ENCODE data around the gene LTK. TPM values are rescaled to one million over a fixed set of nuclear protein-coding genes. Genes with fewer than 3 reads are reported as not detected.

LTK gene
- total RNA-seq, 2 experiments from 2014 or later: 9.7 to 9.9 TPM

GRCh38 chr15:41489641-41490040 is 24.0 kb downstream of the LTK start:
- H3K4me1 Mint-ChIP-seq (ENCODE audit: low read depth): peaks cover 7% of the 10 kb centered on the region
- no peak overlapping the region for H3K27ac ChIP-seq (ENCODE audit: low read depth in 1 of 2, low read length in 2 of 2)
- DNase-seq: no peak
- no peak for TF ChIP-seq CTCF (IDR thresholded peaks at IDR 0.05)
- intact Hi-C loops (cut with DNase I, micrococcal nuclease): no loop called here
- H3K4me1 ChIP-seq (ENCODE audit: insufficient read depth, low read length): peaks cover 24% of the 10 kb centered on the region
- no peaks in the 10 kb centered on the region for H3K36me3 ChIP-seq (ENCODE audit: insufficient read depth, low read length)
- H3K9me3 Mint-ChIP-seq: no peaks in the 10 kb centered on the region
- ChIA-PET POLR2A (no interaction called here), CTCF (interaction anchor here (1.2 kb wide), 1 partner anchor 24 kb away, joined by 5 read pairs; no protein-coding TSS in a partner anchor)
- H3K27me3 ChIP-seq (ENCODE audit: control insufficient read depth in 1 of 2, insufficient read depth in 2 of 2, low read length in 2 of 2): peaks cover 5 to 12% of the 10 kb centered on the region in 2 experiments
- no peak overlapping the region for H3K4me3 Mint-ChIP-seq
- H3K4me3 ChIP-seq (ENCODE audit: low read length): no peak overlapping the region
- peaks cover 0 to 3% of the 10 kb centered on the region in 2 experiments for H3K9me3 ChIP-seq (ENCODE audit: control insufficient read depth in 1 of 2, insufficient read depth in 1 of 2, low read length in 2 of 2)
- H3K27ac Mint-ChIP-seq: no peak overlapping the region
- no peak for ATAC-seq (ENCODE audit: poor library complexity)
- peaks cover 25% of the 10 kb centered on the region for H3K27me3 Mint-ChIP-seq
- no peaks in the 10 kb centered on the region for H3K36me3 Mint-ChIP-seq (ENCODE audit: low read depth)

- peaks cover 19% of the 10 kb centered on the region for H3K4me1 Mint-ChIP-seq (ENCODE audit: low read depth)
- intact Hi-C loops (cut with DNase I, micrococcal nuclease): no loop called here
- H3K27me3 ChIP-seq (ENCODE audit: control insufficient read depth in 1 of 2, insufficient read depth in 2 of 2, low read length in 2 of 2): peaks cover 0 to 5% of the 10 kb centered on the region in 2 experiments
- no peak overlapping the region for H3K27ac Mint-ChIP-seq
- no peaks in the 10 kb centered on the region for H3K36me3 ChIP-seq (ENCODE audit: insufficient read depth, low read length)
- H3K9me3 ChIP-seq (ENCODE audit: control insufficient read depth in 1 of 2, insufficient read depth in 1 of 2, low read length in 2 of 2): no peaks in the 10 kb centered on the region
- TF ChIP-seq CTCF (IDR thresholded peaks at IDR 0.05): no peak
- H3K27me3 Mint-ChIP-seq: peaks cover 22% of the 10 kb centered on the region
- no peak overlapping the region for H3K4me3 Mint-ChIP-seq
- POLR2A ChIA-PET: no interaction called here
- H3K4me3 ChIP-seq (ENCODE audit: low read length): no peak overlapping the region
- H3K9me3 Mint-ChIP-seq: no peaks in the 10 kb centered on the region
- CTCF ChIA-PET: no interaction called here
- DNase-seq (no peak), ATAC-seq (ENCODE audit: poor library complexity) (no peak)
- peaks cover 22% of the 10 kb centered on the region for H3K4me1 ChIP-seq (ENCODE audit: insufficient read depth, low read length)
- peaks cover 7% of the 10 kb centered on the region for H3K36me3 Mint-ChIP-seq (ENCODE audit: low read depth)
- H3K27ac ChIP-seq (ENCODE audit: low read depth in 1 of 2, low read length in 2 of 2): no peak overlapping the region
Measured at GRCh38 chr15:41487802-41488201, 25.8 kb downstream of the LTK start.

GRCh38 chr15:41487381-41487780 is 26.2 kb downstream of the LTK start:
- DNase-seq (no peak), ATAC-seq (ENCODE audit: poor library complexity) (no peak)
- peaks cover 20% of the 10 kb centered on the region for H3K4me1 ChIP-seq (ENCODE audit: insufficient read depth, low read length)
- Mint-ChIP-seq H3K27me3 (peaks cover 18% of the 10 kb centered on the region), H3K9me3 (no peaks in the 10 kb centered on the region), H3K4me3 (no peak overlapping the region), H3K27ac (no peak overlapping the region), H3K36me3 (ENCODE audit: low read depth) (peaks cover 11% of the 10 kb centered on the region), H3K4me1 (ENCODE audit: low read depth) (peaks cover 17% of the 10 kb centered on the region)
- CTCF ChIA-PET: no interaction called here
- H3K9me3 ChIP-seq (ENCODE audit: control insufficient read depth in 1 of 2, insufficient read depth in 1 of 2, low read length in 2 of 2): no peaks in the 10 kb centered on the region
- H3K27ac ChIP-seq (ENCODE audit: low read depth in 1 of 2, low read length in 2 of 2): no peak overlapping the region
- POLR2A ChIA-PET: no interaction called here
- intact Hi-C loops (cut with DNase I, micrococcal nuclease): no loop called here
- peaks cover 0 to under 1% of the 10 kb centered on the region in 2 experiments for H3K27me3 ChIP-seq (ENCODE audit: control insufficient read depth in 1 of 2, insufficient read depth in 2 of 2, low read length in 2 of 2)
- no peak overlapping the region for H3K4me3 ChIP-seq (ENCODE audit: low read length)
- no peak for TF ChIP-seq CTCF (IDR thresholded peaks at IDR 0.05)
- H3K36me3 ChIP-seq (ENCODE audit: insufficient read depth, low read length): no peaks in the 10 kb centered on the region

Data from CD4-positive, alpha-beta T cell (primary cell).